Breast epithelium (tissue), 4 donors: ENCODE measurements around the gene RNF138. TPM values are rescaled to one million over a fixed set of nuclear protein-coding genes. Genes with fewer than 3 reads are reported as not detected.
"Not testable (repeated sequence)": the region's sequence is repeated elsewhere in the genome, so short reads cannot be mapped to it uniquely, and the experiment has no call there.

Source experiments
- DNase-seq, 2 donors: peaks; one replicate each; pipeline ENCODE4 v3.0.0-alpha.2; 2019; ENCODE audit warnings: low spot score in 2 of 2
- H3K27ac ChIP-seq, 2 donors: fragments of 200-600 bp; sonication (generic) in 1 of 2; one replicate each; pipeline ENCODE4 v1.5.1; 2016 to 2019; ENCODE audit warnings: mild to moderate bottlenecking in 1 of 2
- H3K27me3 ChIP-seq, 2 donors: fragments of 200-600 bp; sonication (generic) in 1 of 2; one replicate each; pipeline versions ENCODE4 v1.5.1 to v1.6.0; 2017 to 2019; ENCODE audit warnings: control low read depth in 1 of 2, mild to moderate bottlenecking in 1 of 2
- H3K36me3 ChIP-seq: fragments of 200-600 bp; one replicate; pipeline ENCODE4 v1.5.1; 2019
- H3K4me1 ChIP-seq, 2 donors: fragments of 200-600 bp; sonication (generic); one replicate each; pipeline ENCODE4 v1.5.1; 2016 to 2019; ENCODE audit warnings: control low read depth in 1 of 2
- H3K4me3 ChIP-seq, 3 donors: fragments of 200-600 bp; sonication (generic); 1 replicate in 2 of 3; 2 replicates in 1 of 3; pipeline ENCODE4 v1.5.1; 2016 to 2019; ENCODE audit warnings: mild to moderate bottlenecking in 3 of 3, moderate library complexity in 2 of 3
- H3K9me3 ChIP-seq, 2 donors: fragments of 200-600 bp; sonication (generic) in 1 of 2; one replicate each; pipeline ENCODE4 v1.5.1; 2016 to 2019; ENCODE audit warnings: control low read depth in 1 of 2
- POLR2A ChIP-seq: fragments of 450-650 bp; IDR thresholded peaks from one replicate; pipeline ENCODE4 v1.6.1; 2016; ENCODE audit warnings: antibody characterized with exemption, mild to moderate bottlenecking, moderate library complexity
- POLR2AphosphoS5 ChIP-seq, 3 donors: sonication (generic); formaldehyde crosslinking; IDR thresholded peaks; one replicate each; pipeline ENCODE4 v1.6.1; 2017; ENCODE audit warnings: antibody characterized with exemption in 3 of 3
- intact Hi-C: fragments of 100-400 bp; cut with DNase I; formaldehyde crosslinking; loops from one replicate; pipeline ENCODE4 v1.15.1; 2023; ENCODE audit warnings: low total_unique reads
- total RNA-seq, 3 donors: library from RNA; depleted of rRNA; stranded (reverse); fragments of >200 nt; gene quantifications; one replicate each; pipeline ENCODE4 v1.1.0, GENCODE V29; 2016
- TF ChIP-seq, protein P1 (sequence below), 3 donors: fragments of 450-650 bp; IDR thresholded peaks; one replicate each; pipeline ENCODE4 v1.5.1; 2016 to 2017; ENCODE audit warnings: antibody characterized with exemption in 3 of 3, mild to moderate bottlenecking in 3 of 3, moderate library complexity in 3 of 3

The RNF138 gene
- total RNA-seq, 3 donors from 2014 or later = 14.1 to 20.8 (median 20.0) TPM

DNA sequence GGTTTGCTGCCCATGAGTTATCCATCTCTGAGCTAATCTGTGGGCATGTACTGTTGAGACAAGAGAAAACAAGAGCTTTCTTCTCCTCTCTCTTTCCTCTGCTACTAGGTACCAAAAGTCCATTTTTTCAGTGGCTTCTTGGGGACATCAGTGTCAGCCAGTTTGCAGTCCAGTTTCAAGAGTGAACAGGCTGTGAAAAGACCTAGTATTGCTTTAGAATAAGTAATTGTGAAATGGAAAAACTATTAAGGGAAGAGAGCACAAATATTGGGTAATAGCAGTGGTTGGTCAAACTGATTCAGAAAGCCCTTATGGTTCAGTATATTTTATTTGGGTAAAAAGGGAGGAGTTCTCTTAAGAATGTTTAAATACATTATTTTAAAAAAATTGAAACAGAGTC lies 65.2 kb downstream of the RNF138 start:
- TF ChIP-seq, protein P1, sequence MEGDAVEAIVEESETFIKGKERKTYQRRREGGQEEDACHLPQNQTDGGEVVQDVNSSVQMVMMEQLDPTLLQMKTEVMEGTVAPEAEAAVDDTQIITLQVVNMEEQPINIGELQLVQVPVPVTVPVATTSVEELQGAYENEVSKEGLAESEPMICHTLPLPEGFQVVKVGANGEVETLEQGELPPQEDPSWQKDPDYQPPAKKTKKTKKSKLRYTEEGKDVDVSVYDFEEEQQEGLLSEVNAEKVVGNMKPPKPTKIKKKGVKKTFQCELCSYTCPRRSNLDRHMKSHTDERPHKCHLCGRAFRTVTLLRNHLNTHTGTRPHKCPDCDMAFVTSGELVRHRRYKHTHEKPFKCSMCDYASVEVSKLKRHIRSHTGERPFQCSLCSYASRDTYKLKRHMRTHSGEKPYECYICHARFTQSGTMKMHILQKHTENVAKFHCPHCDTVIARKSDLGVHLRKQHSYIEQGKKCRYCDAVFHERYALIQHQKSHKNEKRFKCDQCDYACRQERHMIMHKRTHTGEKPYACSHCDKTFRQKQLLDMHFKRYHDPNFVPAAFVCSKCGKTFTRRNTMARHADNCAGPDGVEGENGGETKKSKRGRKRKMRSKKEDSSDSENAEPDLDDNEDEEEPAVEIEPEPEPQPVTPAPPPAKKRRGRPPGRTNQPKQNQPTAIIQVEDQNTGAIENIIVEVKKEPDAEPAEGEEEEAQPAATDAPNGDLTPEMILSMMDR (IDR thresholded peaks at IDR 0.05) = no peak
- TF ChIP-seq POLR2A (no peak), POLR2AphosphoS5 (IDR thresholded peaks at IDR 0.05) (no peak)
- Histone ChIP-seq H3K27me3 (no peaks in the 10 kb centered on the region), H3K4me3 (no peak overlapping the region), H3K36me3 (no peaks in the 10 kb centered on the region), H3K9me3 (no peaks in the 10 kb centered on the region), H3K27ac (no peak overlapping the region), H3K4me1 (no peaks in the 10 kb centered on the region)
- intact Hi-C loops = loop anchor here (10.0 kb wide), 1 partner anchor 398 kb away; no protein-coding TSS in a partner anchor
- no peak for DNase-seq

DNA sequence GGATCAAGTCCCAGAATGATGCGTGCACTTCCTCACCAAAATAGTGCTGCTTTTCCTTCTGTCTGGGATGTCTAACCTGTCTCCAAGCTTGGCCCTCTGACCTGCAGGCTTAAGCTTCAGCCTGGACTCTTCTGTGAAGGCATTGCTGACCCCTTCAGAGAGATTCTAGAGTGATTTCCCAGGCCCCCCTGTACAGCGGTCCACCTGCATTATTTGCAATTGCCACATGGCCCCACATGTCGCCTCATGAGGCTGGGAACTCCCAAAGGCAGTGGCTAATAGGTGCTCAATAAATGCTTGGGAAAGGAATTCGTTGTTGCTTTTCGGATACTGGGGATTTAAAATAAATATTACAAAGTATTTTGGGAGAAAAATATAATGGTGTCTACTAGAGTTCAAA lies 65.9 kb downstream of the RNF138 start:
- H3K4me3 ChIP-seq = peak overlapping the region in 1 of 3 donors; percentile 46
- no peaks in the 10 kb centered on the region for H3K36me3 ChIP-seq
- no peak for DNase-seq
- no peaks in the 10 kb centered on the region for H3K27me3 ChIP-seq
- H3K9me3 ChIP-seq = no peaks in the 10 kb centered on the region
- no peak for TF ChIP-seq POLR2AphosphoS5 (IDR thresholded peaks at IDR 0.05)
- TF ChIP-seq, protein P1 (IDR thresholded peaks at IDR 0.05) = no peak
- no peak for TF ChIP-seq POLR2A
- no peak overlapping the region for H3K27ac ChIP-seq
- intact Hi-C loops = loop anchor here (10.0 kb wide), 1 partner anchor 397 kb away; no protein-coding TSS in a partner anchor
- H3K4me1 ChIP-seq = no peaks in the 10 kb centered on the region

DNA sequence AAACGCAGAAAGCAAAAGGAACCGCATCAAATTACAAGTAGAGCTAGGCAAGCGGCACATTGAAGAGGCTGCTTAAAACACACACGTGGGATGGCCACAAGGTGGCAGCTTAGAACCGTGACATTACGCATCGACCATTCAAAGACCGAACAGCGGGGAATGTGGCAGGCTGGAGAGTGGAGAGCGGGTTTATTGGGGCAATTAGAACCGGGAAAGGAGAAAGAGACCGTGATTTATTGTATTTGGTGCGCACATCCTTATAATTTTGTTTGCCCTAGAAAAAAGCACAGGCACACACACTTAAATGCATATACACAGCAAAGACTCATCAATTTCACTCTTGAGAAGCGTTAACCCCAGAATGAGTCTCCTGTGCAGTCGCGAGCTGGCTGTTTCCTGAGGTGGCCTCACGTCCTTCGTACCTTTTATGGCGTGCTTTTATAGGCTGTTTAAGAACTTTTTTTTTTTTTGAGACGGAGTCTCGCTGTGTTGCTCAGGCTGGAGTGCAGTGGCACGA lies 66.5 kb downstream of the RNF138 start:
- Histone ChIP-seq H3K27ac (no peak overlapping the region), H3K27me3 (no peaks in the 10 kb centered on the region), H3K36me3 (no peaks in the 10 kb centered on the region), H3K4me1 (no peaks in the 10 kb centered on the region), H3K9me3 (no peaks in the 10 kb centered on the region), H3K4me3 (peak overlapping the region; percentile 15 to 46 (median 33))
- peak; percentile 67 to 76 for DNase-seq
- no peak for TF ChIP-seq POLR2A
- TF ChIP-seq, protein P1 (IDR thresholded peaks at IDR 0.05) = peak; percentile 58 to 91 (median 82)
- intact Hi-C loops = loop anchor here (10.0 kb wide), 1 partner anchor 397 kb away; no protein-coding TSS in a partner anchor

DNA sequence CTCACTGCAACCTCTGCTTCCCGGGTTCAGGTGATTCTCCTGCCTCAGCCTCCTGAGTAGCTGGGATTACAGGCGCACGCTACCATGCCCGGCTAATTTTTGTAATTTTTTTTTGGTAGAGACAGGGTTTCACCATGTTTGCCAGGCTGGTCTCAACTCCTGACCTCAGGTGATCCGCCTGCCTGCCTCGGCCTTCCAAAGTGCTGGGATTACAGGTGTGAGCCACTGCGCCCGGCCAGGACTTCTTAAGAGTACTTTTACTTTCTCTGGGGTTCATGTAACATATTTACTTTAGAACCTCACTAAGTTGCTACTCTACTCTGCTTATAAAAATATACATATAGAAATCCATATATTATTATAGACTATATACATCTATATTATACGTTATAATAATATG lies 67.0 kb downstream of the RNF138 start:
- H3K27me3 ChIP-seq = not testable (repeated sequence)

DNA sequence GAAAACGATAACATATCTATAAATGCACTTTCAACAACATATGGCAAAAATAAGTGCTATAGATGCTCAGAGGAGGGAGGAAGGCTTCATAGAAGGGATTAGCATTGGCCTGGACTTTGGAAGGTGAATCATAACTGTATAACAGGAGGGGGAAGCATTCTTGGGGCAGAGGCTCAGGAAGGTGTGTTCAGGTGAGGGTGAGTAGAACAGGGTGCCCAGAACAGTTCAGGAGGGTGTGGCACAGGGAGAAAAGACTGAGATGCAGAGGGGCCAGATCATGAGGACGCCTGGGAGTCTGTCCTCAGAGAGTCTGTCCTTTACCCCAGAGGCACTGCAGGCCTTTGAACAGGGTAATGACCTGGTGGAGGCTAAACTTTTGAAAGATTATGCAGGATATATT lies 68.9 kb downstream of the RNF138 start:
- intact Hi-C loops = no loop called here

More for the DNA sequence above, 67.0 kb downstream of the RNF138 start:
- peak overlapping the region in 2 of 3 donors; percentile 33 to 46 for H3K4me3 ChIP-seq
- DNase-seq, H3K9me3 ChIP-seq, H3K27ac ChIP-seq, H3K36me3 ChIP-seq, H3K4me1 ChIP-seq: not testable (repeated sequence)
- intact Hi-C loops = loop anchor here (10.0 kb wide), 1 partner anchor 396 kb away; no protein-coding TSS in a partner anchor

More for the DNA sequence above, 68.9 kb downstream of the RNF138 start:
- no peak for DNase-seq
- H3K9me3 ChIP-seq = no peaks in the 10 kb centered on the region
- no peak overlapping the region for H3K27ac ChIP-seq
- H3K4me1 ChIP-seq = no peaks in the 10 kb centered on the region
- H3K36me3 ChIP-seq = no peaks in the 10 kb centered on the region
- H3K27me3 ChIP-seq = no peaks in the 10 kb centered on the region
- H3K4me3 ChIP-seq = no peak overlapping the region
- TF ChIP-seq, protein P1 (IDR thresholded peaks at IDR 0.05) = no peak
- TF ChIP-seq POLR2AphosphoS5 (IDR thresholded peaks at IDR 0.05) (no peak), POLR2A (no peak)
